Peyer's patch (tissue), 4 donors: ENCODE results near the gene RXRB.

Experiments
- POLR2A ChIP-seq, 2 donors: fragments of 450-650 bp; IDR thresholded peaks; one replicate each; pipeline ENCODE4 v1.5.1; 2017; ENCODE audit warnings: antibody characterized with exemption in 2 of 2, mild to moderate bottlenecking in 2 of 2, moderate library complexity in 2 of 2
- TF ChIP-seq, protein P1 (sequence below), 6 experiments: fragments of 450-650 bp in 4 of 6; fragments of 200-600 bp in 2 of 6; sonication (generic) in 1 of 6; IDR thresholded peaks; one replicate each; pipeline ENCODE4 v1.5.1; 2017 to 2019; ENCODE audit warnings: antibody characterized with exemption in 6 of 6, mild to moderate bottlenecking in 3 of 6, moderate library complexity in 1 of 6

- TF ChIP-seq, protein P1, sequence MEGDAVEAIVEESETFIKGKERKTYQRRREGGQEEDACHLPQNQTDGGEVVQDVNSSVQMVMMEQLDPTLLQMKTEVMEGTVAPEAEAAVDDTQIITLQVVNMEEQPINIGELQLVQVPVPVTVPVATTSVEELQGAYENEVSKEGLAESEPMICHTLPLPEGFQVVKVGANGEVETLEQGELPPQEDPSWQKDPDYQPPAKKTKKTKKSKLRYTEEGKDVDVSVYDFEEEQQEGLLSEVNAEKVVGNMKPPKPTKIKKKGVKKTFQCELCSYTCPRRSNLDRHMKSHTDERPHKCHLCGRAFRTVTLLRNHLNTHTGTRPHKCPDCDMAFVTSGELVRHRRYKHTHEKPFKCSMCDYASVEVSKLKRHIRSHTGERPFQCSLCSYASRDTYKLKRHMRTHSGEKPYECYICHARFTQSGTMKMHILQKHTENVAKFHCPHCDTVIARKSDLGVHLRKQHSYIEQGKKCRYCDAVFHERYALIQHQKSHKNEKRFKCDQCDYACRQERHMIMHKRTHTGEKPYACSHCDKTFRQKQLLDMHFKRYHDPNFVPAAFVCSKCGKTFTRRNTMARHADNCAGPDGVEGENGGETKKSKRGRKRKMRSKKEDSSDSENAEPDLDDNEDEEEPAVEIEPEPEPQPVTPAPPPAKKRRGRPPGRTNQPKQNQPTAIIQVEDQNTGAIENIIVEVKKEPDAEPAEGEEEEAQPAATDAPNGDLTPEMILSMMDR (IDR thresholded peaks at IDR 0.05) = no peak
- no peak for TF ChIP-seq POLR2A (IDR thresholded peaks at IDR 0.05)
Measured at GRCh38 chr6:33243476-33243875, 43.0 kb upstream of the RXRB start.
